ENCODE results near the gene FAAP20.
A peak's percentile ranks its signal among the peaks of the same experiment; 100 is the strongest.

FAAP20 gene

DNA sequence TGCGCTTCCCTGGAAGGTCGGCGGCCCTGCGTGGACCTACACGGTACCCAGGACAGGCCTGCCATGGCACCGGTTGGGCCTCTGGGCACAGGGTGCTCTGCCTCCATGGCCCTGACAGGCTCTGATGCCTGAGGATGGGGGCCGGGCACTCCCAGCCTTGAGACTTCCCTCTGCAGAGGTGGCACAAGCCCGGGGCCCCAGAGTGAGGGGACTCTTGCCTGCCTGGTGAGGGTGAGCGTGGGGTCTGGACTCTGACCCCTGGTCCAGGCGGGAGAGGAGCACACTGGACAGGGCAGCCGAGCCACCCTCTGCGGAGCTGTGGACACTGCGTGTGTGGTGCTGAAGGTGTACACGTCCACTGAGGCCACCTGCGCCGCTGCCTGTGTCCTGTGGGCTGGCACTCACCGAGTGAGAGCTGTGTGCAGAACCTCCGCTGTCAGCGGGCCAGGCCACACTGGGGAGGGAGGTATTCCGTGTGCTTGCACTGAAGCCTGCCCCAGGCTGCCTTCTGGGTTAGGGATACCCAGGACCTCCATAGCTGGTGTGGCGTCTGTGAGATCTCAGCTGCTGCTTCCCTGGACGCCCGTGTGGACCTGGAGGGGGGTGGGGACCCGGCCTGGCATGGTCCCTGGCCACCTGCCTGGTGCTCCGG, 43.9 kb upstream of the FAAP20 start:
- TF ChIP-seq, protein P1, sequence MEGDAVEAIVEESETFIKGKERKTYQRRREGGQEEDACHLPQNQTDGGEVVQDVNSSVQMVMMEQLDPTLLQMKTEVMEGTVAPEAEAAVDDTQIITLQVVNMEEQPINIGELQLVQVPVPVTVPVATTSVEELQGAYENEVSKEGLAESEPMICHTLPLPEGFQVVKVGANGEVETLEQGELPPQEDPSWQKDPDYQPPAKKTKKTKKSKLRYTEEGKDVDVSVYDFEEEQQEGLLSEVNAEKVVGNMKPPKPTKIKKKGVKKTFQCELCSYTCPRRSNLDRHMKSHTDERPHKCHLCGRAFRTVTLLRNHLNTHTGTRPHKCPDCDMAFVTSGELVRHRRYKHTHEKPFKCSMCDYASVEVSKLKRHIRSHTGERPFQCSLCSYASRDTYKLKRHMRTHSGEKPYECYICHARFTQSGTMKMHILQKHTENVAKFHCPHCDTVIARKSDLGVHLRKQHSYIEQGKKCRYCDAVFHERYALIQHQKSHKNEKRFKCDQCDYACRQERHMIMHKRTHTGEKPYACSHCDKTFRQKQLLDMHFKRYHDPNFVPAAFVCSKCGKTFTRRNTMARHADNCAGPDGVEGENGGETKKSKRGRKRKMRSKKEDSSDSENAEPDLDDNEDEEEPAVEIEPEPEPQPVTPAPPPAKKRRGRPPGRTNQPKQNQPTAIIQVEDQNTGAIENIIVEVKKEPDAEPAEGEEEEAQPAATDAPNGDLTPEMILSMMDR (IDR thresholded peaks at IDR 0.05; ENCODE audit: low read depth, low read length), result no peak
- H3K4me3 ChIP-seq (replicated peaks in 1 of 2; ENCODE audit: low read depth in 2 of 2, low read length in 2 of 2), result no peak overlapping the region
- DNase-seq (ENCODE audit: low read depth in 2 of 2), result no peak

DNA sequence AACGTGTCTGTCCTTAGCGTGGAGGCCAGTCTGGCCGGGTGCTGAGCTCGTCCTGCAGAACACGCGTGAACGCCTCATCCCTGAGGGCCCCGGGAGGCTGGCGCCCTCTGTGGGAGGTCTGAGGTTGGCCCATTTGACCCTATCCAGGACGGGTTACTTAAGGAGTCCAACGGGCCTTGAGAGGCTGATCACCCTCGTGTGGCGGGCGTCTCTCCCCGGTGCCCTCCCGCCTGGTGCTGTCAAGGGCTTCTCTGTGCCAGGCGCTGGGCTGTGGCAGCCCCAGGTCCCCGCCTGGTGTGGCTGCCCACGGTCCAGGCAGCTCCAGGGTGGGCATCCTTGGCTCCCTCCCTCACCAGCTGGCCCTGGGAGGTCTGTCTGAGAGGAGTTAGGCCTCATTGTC, 43.2 kb upstream of the FAAP20 start:
- no peak overlapping the region for H3K4me3 ChIP-seq (replicated peaks in 1 of 2; ENCODE audit: low read depth in 2 of 2, low read length in 2 of 2)
- TF ChIP-seq, protein P1 (IDR thresholded peaks at IDR 0.05; ENCODE audit: low read depth, low read length), result peak; percentile 10
- DNase-seq (ENCODE audit: low read depth in 2 of 2), result peak in 1 of 2 donors; percentile 25

DNA sequence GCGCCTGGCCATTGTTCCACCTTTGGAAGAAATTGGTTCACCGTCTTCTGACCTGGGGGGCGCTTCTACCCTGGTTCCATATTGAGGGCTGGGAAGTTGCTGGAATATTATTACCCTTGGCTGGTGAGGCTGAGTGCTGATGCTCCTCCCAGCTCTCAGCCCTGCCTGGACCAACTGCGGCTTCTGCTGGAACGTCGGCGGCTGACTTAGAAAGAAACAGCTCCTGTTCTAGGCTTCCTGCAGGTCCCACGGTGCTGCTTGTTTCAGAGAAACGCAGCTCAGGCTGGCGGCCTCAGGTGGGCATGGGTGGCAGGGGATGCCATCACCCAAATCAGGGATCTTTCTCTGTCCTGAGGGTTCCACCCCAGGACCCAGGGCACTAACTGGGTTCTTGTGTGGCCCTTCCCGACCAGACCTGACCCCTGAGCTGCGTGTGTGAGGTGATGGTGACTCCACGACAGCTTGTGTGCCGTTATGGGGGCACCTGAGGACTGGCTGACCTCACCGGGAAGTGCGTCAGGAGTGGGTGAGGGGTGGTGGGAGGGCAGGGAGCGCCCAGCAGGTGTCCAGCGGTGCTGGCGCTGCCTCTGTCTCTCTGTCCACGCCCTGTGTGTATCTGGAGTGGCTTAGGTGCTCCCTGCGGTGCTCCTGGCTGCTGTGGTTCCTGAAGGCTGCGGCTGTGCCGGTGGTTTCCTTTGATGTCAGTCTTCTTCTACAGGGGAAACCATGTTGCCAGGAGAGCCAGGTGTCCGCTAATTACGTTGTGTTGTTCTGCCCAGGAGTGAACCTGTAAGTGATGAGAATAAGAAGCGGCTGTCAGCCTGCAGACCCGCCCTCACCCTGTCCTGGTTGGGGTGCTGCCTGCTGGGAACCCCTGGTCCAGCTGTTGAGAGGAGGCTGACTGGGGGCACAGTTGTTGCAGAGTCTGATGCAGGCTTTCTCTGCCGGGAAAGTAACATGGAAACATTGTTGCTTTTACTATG, 42.4 kb upstream of the FAAP20 start:
- no peak for DNase-seq (ENCODE audit: low read depth in 2 of 2)
- H3K4me3 ChIP-seq (replicated peaks in 1 of 2; ENCODE audit: low read depth in 2 of 2, low read length in 2 of 2), result no peak overlapping the region
- TF ChIP-seq, protein P1 (IDR thresholded peaks at IDR 0.05; ENCODE audit: low read depth, low read length), result no peak

DNA sequence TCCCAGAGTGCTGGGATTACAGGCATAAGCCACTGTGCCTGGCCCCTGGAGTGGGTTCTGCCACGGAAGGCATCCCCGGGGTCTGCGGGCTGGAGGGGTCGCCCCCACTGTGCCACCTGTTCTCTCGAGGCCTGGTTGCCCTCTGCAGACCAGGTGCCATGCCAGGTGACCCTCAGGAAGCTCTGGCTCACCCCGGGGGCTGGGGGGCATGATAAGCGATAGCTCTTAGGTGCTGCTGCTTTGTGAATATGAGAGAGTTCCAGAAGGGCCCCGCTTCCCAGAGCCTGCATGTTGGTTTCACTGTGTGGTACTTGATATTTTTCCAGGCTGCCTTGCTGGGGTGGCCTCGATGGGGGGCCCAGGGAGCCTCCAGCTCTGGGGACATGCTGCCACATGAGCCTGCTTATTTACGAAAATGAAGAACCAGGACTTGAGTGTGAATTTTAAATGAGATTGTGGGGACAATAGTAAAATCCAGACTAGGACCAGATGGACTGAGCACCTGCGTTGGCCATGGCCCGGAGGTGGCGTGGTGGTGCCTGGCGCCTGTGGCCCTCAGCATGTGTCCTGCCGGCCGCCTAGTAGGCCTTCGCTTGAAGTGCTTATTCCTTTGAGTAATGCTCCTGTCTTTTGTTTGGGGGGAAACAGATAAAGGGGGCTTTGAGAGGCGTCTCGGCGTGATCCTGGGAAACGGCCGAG, 40.9 kb upstream of the FAAP20 start:
- TF ChIP-seq, protein P1 (IDR thresholded peaks at IDR 0.05; ENCODE audit: low read depth, low read length), result no peak
- peak overlapping the region in 1 of 2 donors; percentile 4 for H3K4me3 ChIP-seq (replicated peaks in 1 of 2; ENCODE audit: low read depth in 2 of 2, low read length in 2 of 2)
- DNase-seq (ENCODE audit: low read depth in 2 of 2), result no peak

DNA sequence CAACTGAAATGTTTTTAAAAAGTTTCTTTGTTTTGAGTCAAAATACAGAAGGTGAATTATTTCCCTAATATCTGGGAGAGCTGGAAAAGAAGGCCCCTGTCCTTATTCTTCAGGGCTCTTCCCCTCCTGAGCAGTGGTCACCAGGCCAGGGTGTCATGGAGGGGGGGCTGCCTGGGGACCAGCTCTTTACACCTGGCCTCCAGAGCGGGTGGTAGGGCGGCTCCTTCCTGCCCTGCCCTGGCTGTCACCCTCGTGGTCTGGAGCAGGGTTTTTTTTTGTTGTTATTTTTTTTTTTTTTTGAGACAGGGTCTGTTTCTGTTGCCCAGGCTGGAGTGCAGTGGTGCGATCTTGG, 40.2 kb upstream of the FAAP20 start:
- DNase-seq (ENCODE audit: low read depth in 2 of 2), result no peak
- H3K4me3 ChIP-seq (replicated peaks in 1 of 2; ENCODE audit: low read depth in 2 of 2, low read length in 2 of 2), result peak overlapping the region in 1 of 2 donors; percentile 21
- TF ChIP-seq, protein P1 (IDR thresholded peaks at IDR 0.05; ENCODE audit: low read depth, low read length), result no peak

DNA sequence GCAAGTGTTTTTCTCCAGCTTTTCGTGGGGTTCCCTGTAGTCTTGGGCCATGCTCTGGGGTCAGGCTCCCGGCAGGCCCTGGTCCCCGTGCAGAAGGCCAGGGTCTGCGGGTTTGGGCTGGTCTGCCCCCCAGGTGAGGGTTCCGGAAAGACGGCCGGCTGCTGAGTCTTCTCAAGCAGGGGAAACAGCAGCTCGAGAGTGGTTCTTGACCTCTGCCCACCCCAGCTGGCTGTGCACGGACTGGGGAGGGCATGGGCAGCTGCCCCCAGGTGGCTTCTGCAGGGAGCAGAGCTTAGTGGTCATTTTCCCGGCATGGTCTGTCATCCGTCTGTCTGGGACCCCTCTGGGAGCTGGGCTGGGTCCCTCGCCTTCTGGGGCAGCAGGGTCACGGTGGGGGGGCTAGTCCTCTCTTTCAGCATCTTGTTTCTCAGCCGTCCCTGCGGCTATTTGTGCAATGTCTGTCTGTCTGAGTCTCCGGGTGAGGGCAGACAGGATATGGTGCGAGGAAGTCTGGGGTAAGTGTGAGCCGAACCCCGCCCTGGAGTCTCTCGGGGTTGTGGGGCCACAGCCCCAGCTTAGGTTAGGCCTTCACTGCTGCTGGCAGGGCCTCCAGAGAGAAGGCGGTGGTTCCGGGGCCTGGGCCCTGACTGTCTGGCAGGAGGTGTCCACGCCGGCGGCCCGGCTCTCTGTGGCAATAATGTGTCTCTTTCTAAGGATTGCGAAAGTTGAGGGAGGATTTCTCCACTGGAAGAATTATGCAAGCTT, 39.6 kb upstream of the FAAP20 start:
- TF ChIP-seq, protein P1 (IDR thresholded peaks at IDR 0.05; ENCODE audit: low read depth, low read length), result no peak
- peak; percentile 96 to 99 for DNase-seq (ENCODE audit: low read depth in 2 of 2)
- H3K4me3 ChIP-seq (replicated peaks in 1 of 2; ENCODE audit: low read depth in 2 of 2, low read length in 2 of 2), result peak overlapping the region; percentile 75 to 89
